Activated CD8-positive, alpha-beta memory T cell treated with anti-CD3 and anti-CD28 coated beads, Interleukin-2, amount 50 U/mL, for 1 hour (primary cell): Measurements from ENCODE around the gene OSBP.
"Not testable (repeated sequence)": the region's sequence is repeated elsewhere in the genome, so short reads cannot be mapped to it uniquely, and the experiment has no call there.

ENCODE experiments used
- DNase-seq: peaks from one replicate; pipeline ENCODE4 v3.0.0-alpha.2; 2020; ENCODE audit errors: extremely low read depth

OSBP gene

GRCh38 chr11:59551659-59552521 is 63.7 kb downstream of the OSBP start:
- DNase-seq, result no peak

- peak; percentile 51 for DNase-seq
These were observed 64.5 kb downstream of the OSBP start for GRCh38 chr11:59550842-59551658.

GRCh38 chr11:59550368-59550841 is 65.2 kb downstream of the OSBP start:
- DNase-seq, result peak; percentile 50

- no peak for DNase-seq
These were observed 67.3 kb downstream of the OSBP start for GRCh38 chr11:59548309-59548656.

GRCh38 chr11:59547605-59548308 is 67.8 kb downstream of the OSBP start:
- DNase-seq, result not testable (repeated sequence)

GRCh38 chr11:59545179-59546020 is 70.2 kb downstream of the OSBP start:
- DNase-seq, result no peak

- no peak for DNase-seq
These were observed 70.8 kb downstream of the OSBP start for GRCh38 chr11:59544869-59545178.

- DNase-seq, result not testable (repeated sequence)
These were observed 71.9 kb downstream of the OSBP start for GRCh38 chr11:59543713-59544112.

- no peak for DNase-seq
These were observed 73.3 kb downstream of the OSBP start for GRCh38 chr11:59542142-59542810.

- DNase-seq, result no peak
These were observed 80.9 kb downstream of the OSBP start for GRCh38 chr11:59534676-59535075.

GRCh38 chr11:59532620-59533019 is 83.0 kb downstream of the OSBP start:
- no peak for DNase-seq

- DNase-seq, result no peak
These were observed 86.9 kb downstream of the OSBP start for GRCh38 chr11:59528711-59529110.
